CD4-positive, alpha-beta T cell treated with Interleukin-17A for 4 hours (primary cell): ENCODE results near the gene ZNHIT3.
"Not testable (repeated sequence)": the region's sequence is repeated elsewhere in the genome, so short reads cannot be mapped to it uniquely, and the experiment has no call there.

Experiments
- DNase-seq: peaks from one replicate; pipeline ENCODE4 v3.0.0-alpha.2; 2020; ENCODE audit warnings: mixed read lengths

Gene ZNHIT3

GRCh38 chr17:36485027-36485426 lies 1.5 kb upstream of the ZNHIT3 start:
- DNase-seq = no peak

DNA sequence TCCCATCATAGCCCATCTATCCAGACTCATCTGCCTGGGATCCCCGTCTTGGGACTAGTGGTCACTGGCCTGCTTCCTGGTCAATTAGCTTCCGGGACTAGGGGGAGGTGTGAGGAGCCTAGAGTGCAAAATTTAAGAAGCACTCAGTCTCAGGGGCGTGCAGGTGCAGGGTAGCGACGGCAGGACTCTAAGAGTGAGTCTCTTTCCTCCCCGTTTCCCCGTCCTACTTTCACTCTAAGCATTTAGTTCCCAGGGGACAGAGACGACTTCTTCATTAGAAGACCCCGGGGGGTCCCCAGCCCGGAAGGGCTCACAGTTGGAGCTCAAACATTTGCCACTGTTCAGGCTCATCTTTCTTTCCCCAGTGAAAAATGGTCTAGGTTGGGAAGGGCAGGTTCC lies 677 bp upstream of the ZNHIT3 start:
- no peak for DNase-seq

DNA sequence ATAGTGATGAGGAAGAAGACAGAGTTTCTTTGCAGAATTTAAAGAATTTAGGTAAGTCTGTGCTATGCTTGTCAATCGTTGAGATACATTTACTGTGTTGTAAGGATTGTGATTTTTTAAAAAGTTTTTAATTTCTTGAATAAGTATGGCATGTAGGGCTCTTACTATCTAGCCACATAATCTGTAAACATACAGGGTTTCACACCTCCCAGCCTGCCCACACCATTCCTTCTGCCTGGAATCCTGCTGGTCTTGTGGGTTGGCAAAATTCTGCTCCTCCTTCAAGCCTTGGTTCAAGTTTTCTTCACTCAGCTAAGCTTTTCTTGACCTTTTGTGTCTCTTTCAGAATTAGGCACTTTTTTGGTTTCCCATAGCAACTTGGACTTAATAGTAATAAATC lies 7.5 kb downstream of the ZNHIT3 start:
- DNase-seq = no peak

- no peak for DNase-seq
Measured at GRCh38 chr17:36494674-36495073, 8.2 kb downstream of the ZNHIT3 start.

DNA sequence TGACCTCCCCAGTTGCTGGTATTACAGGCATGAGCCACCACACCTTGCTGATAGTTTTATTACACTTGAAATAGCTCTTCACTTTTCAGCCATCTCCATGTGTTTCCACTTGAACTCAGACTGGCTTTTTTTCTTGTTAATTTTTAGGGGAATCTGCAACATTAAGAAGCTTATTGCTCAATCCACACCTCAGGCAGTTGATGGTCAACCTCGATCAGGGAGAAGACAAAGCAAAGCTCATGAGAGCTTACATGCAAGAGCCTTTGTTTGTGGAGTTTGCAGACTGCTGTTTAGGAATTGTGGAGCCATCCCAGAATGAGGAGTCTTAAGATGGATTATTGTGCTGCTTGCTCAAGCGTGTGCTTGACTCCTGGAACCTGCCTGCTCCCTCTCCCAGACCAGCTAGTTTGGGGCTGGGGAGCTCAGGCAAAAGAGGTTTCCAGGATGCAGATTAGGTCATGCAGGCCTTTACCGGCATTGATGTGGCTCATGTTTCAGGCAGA lies 8.6 kb downstream of the ZNHIT3 start:
- DNase-seq = no peak

DNA sequence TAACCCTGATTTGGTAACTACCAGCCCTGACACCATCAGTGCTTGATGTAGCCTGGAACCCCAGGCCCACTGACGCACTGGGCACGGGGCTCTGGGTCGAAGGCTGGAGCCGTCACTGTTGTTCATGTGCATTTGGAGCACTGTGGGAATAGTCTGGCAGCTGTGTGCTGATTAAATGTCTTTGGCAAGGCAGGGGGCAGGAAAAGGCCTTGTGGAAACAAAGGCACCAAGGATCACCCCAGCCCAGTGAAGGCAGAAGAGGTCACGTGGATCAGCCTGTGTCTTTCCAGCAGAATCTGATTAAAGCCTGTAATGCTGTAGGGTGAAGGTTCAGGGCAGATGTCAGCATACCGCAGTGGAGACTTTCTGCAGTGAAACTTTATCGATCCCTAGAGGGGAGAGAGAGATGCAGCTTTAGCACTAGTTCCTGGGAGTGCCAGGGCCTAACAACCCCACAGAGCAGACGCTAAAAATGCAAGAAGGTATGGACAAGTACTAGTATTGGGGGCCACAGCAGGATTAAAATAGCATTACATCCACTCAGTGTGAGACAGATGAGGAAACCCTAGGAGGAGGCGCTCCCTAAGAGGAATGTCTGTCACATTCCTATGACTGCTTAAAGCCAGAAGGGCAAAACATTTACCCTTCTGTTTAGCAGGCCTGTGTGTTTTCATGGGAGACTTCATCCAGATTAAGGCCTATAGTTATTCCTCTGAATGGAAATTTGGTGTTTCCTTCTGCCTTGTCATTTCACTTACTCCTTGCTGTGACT lies 9.7 kb downstream of the ZNHIT3 start:
- DNase-seq = no peak

DNA sequence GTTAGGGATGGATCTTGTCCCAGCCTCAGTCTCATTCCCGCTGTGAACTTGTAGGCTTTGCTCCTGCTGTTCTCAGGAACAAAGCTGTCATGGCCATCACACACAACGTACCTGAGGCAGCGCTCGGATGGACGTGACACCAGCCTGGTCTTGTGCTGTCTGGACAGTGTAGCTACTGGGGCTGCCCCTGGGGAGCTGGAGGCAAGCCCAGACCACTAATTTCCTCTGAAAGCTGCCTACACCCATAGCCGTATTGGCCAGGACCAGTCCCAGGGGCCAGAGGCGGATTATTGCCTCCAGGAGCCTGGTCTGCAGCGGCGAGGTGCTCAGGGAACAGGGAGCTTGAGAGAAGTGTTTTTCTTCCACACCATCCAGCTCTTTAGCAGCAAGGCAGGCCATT lies 11.7 kb downstream of the ZNHIT3 start:
- no peak for DNase-seq

GRCh38 chr17:36498560-36499300 lies 12.2 kb downstream of the ZNHIT3 start:
- DNase-seq = no peak

DNA sequence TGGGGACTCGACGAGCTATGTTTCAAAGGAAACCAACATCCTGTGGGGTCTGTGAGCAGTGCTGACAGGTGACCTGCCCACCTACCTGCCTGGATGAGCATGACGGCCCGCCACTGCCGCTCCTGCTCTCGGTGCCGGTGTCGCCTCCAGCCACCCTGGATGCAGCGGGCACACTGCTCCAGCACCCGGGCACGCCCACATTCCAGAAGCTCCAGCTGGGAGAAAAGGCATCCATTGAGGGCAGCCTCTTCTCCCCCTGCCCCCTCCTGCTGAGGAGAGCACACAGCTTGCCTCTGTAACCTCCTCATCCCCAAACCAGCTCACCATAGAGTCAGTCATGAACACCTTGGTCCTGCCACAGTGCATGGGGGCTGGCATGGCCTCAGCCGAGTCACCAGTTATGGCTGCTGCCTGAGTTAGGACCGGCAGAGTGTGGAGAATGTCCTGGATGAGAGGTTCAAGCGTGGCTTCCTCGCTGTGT lies 14.3 kb downstream of the ZNHIT3 start:
- DNase-seq = no peak

- DNase-seq = no peak
Measured at GRCh38 chr17:36501351-36501750, 14.9 kb downstream of the ZNHIT3 start.

DNA sequence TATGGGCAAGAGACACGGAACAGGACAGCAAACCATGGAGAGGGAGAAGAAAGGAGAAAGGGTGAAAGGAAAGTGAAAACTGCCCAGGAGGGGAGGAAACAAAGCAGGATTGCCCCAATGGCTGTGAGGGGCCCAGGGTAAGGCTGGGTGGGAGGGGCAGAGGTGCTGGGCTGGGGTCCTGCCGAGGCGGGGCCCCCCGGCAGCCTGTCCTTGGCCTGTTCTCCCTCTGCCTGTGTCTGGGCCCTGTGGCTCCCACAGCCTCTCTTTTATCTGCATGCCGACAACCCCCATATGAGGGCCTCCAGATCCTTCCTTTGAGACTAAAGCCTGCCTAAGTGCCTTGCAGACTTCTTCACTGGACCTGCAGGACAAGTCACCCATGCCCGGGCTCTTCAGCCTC lies 15.5 kb downstream of the ZNHIT3 start:
- DNase-seq = no peak

- no peak for DNase-seq
Measured at GRCh38 chr17:36503456-36504155, 17.1 kb downstream of the ZNHIT3 start.

- DNase-seq = no peak
Measured at GRCh38 chr17:36504156-36504545, 17.7 kb downstream of the ZNHIT3 start.

- DNase-seq = no peak
Measured at GRCh38 chr17:36505171-36505570, 18.7 kb downstream of the ZNHIT3 start.

DNA sequence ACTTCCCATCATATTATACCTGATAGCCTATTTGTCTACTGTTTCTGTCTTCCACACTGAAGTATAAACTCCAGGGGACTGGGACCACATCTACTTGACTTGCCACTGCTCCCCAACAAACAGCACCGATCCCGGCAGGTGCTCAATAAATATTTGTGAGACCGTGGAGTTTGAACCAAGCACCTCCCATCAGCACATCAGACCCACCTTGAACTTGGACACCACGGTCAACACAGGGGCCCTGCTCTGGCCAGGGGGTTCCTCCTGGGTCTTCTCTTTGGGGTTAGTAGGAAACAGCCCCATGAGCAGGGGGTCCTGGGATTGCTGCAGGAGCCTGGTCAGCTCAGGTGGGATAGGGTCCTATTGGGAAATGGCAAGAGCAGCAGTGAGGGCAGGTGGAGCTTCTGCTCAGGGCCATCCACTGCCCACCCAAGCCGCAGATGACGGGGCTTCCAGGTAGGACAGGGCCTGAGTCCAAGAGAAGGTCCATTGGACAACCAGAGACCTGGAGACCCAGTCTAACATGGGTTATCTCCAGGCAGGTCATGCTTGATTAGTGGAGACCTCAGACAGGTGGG lies 19.9 kb downstream of the ZNHIT3 start:
- DNase-seq = no peak

DNA sequence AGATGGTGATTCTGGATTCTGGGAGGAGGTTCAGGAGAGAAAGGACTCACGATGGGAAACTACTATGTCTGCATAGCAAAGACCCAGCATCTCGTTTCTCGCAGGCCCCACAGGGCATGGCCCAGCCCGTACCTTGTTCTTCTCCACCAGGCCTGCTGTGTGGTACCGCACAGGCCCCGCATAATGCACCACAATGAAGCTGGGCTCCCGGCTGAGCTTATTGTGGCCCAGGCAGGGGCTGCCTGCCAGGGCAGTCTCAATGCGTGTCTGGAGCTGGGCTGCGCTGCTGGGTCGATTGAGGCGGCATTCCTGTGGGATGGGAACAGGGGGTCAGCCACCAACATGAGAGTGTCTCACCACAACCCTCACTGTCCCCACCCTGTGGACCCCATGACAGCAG lies 20.4 kb downstream of the ZNHIT3 start:
- DNase-seq = no peak

DNA sequence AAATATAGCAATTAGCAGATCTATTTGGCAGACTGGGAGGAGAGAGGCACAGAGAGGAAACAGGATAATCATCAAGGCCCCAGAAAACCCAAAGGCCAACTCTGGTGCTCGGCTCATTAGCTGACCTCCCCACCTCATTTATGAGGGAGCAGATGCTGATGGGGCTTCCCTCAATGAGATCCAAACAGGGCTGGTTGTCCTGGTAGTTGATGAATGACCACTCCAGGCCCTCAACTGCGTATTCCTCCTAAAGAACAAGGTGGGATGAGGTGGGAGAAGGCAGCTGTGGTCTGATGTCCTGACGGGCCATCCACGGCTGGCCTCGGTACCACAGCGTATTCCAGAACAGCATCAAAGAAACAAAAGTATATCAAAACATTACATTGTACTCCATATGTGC lies 20.8 kb downstream of the ZNHIT3 start:
- no peak for DNase-seq

- not testable (repeated sequence) for DNase-seq
Measured at GRCh38 chr17:36508439-36508838, 22.0 kb downstream of the ZNHIT3 start.

- no peak for DNase-seq
Measured at GRCh38 chr17:36509272-36509985, 22.9 kb downstream of the ZNHIT3 start.

GRCh38 chr17:36510636-36511035 lies 24.2 kb downstream of the ZNHIT3 start:
- no peak for DNase-seq

GRCh38 chr17:36511216-36511615 lies 24.7 kb downstream of the ZNHIT3 start:
- DNase-seq = no peak

- no peak for DNase-seq
Measured at GRCh38 chr17:36512641-36513040, 26.2 kb downstream of the ZNHIT3 start.
